ENCODE measurements around the gene ESRRG. TPM values are rescaled to one million over a fixed set of nuclear protein-coding genes. Genes with fewer than 3 reads are reported as not detected.

ESRRG gene
- total RNA-seq, 3 donors from 2014 or later = 0.58 to 1.1 (median 0.58) TPM

DNA sequence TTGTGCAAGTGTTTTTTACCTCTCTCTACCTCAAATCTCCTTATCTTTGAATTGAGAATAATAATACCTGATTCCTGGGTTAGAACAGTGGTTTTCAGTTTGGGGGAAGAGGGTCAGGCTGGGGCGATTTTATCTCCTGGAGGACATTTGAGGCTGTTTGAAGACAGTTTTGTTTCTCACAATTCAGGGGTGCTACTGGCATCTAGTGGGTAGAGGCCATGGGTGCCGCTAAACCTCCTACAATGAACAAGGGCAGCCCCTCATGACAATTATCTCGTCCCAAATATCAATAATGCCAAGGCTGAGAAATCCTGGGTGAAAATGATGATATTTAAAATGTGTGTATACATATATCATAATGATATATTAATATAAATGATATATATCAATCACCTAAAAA is 160.8 kb downstream of the ESRRG start:
- TF ChIP-seq, protein P1, sequence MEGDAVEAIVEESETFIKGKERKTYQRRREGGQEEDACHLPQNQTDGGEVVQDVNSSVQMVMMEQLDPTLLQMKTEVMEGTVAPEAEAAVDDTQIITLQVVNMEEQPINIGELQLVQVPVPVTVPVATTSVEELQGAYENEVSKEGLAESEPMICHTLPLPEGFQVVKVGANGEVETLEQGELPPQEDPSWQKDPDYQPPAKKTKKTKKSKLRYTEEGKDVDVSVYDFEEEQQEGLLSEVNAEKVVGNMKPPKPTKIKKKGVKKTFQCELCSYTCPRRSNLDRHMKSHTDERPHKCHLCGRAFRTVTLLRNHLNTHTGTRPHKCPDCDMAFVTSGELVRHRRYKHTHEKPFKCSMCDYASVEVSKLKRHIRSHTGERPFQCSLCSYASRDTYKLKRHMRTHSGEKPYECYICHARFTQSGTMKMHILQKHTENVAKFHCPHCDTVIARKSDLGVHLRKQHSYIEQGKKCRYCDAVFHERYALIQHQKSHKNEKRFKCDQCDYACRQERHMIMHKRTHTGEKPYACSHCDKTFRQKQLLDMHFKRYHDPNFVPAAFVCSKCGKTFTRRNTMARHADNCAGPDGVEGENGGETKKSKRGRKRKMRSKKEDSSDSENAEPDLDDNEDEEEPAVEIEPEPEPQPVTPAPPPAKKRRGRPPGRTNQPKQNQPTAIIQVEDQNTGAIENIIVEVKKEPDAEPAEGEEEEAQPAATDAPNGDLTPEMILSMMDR (IDR thresholded peaks at IDR 0.05) = no peak
- no peaks in the 10 kb centered on the region for H3K36me3 ChIP-seq (ENCODE audit: low read depth)
- H3K4me3 ChIP-seq = no peak overlapping the region
- no peak for DNase-seq
- intact Hi-C loops (cut with DNase I, micrococcal nuclease) = no loop called here
- no peaks in the 10 kb centered on the region for H3K9me3 ChIP-seq
- H3K4me1 ChIP-seq (ENCODE audit: low read depth) = no peaks in the 10 kb centered on the region
- ATAC-seq = no peak

GRCh38 chr1:216560527-216560926 is 162.7 kb downstream of the ESRRG start:
- TF ChIP-seq, protein P1 (IDR thresholded peaks at IDR 0.05) = no peak
- H3K9me3 ChIP-seq = no peaks in the 10 kb centered on the region
- H3K4me3 ChIP-seq = no peak overlapping the region
- ATAC-seq (no peak), DNase-seq (no peak)
- no peaks in the 10 kb centered on the region for H3K4me1 ChIP-seq (ENCODE audit: low read depth)
- intact Hi-C loops (cut with DNase I, micrococcal nuclease) = no loop called here
- no peaks in the 10 kb centered on the region for H3K36me3 ChIP-seq (ENCODE audit: low read depth)

DNA sequence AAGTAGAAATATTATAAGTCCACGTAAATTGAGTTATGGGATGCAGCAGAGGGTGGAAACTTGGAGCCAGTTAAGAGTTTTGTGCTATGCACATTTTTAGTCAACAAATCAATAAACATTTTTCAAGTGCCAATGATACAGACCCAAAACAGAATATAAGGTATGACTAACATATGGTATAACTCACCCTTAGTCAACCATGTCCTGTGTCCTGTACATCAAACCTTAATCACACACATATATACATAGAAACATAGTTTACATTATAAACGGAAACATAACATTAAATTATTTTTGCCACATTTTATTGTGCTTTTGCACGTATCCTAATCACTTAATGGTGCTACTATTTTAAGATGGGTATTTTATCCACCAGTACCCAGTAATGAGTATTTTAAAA is 163.9 kb downstream of the ESRRG start:
- no peaks in the 10 kb centered on the region for H3K4me1 ChIP-seq (ENCODE audit: low read depth)
- H3K4me3 ChIP-seq = no peak overlapping the region
- H3K9me3 ChIP-seq = no peaks in the 10 kb centered on the region
- no peaks in the 10 kb centered on the region for H3K36me3 ChIP-seq (ENCODE audit: low read depth)
- DNase-seq (no peak), ATAC-seq (no peak)
- TF ChIP-seq, protein P1 (IDR thresholded peaks at IDR 0.05) = no peak
- intact Hi-C loops (cut with DNase I, micrococcal nuclease) = no loop called here

- no peak for DNase-seq
- Histone ChIP-seq H3K4me1 (ENCODE audit: low read depth) (no peaks in the 10 kb centered on the region), H3K9me3 (no peaks in the 10 kb centered on the region), H3K4me3 (no peak overlapping the region), H3K36me3 (ENCODE audit: low read depth) (no peaks in the 10 kb centered on the region)
- TF ChIP-seq, protein P1 (IDR thresholded peaks at IDR 0.05) = no peak
- intact Hi-C loops (cut with DNase I, micrococcal nuclease) = no loop called here
- ATAC-seq = no peak
These were observed 167.6 kb downstream of the ESRRG start for GRCh38 chr1:216555653-216556052.

DNA sequence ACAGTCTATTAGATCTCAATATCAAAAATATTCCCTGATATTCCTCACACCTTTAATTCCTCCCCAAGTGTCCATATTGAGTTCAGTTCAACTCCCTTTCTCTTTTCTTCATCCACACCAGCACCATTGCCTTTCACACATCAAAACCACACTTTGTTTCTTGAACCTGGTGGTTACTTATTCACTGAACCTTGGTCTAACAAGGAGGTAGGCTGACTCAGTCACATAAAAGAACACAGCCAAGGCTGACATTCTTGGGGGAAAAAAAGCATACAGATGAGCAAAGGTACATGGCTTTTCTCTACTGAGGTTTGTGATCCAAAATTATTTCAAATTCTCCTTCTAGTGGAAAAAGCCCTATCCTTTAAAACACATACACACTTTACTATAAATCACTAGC is 168.3 kb downstream of the ESRRG start:
- intact Hi-C loops (cut with DNase I, micrococcal nuclease) = no loop called here
- DNase-seq (no peak), ATAC-seq (no peak)
- no peaks in the 10 kb centered on the region for H3K9me3 ChIP-seq
- no peaks in the 10 kb centered on the region for H3K4me1 ChIP-seq (ENCODE audit: low read depth)
- TF ChIP-seq, protein P1 (IDR thresholded peaks at IDR 0.05) = no peak
- no peaks in the 10 kb centered on the region for H3K36me3 ChIP-seq (ENCODE audit: low read depth)
- H3K4me3 ChIP-seq = no peak overlapping the region

DNA sequence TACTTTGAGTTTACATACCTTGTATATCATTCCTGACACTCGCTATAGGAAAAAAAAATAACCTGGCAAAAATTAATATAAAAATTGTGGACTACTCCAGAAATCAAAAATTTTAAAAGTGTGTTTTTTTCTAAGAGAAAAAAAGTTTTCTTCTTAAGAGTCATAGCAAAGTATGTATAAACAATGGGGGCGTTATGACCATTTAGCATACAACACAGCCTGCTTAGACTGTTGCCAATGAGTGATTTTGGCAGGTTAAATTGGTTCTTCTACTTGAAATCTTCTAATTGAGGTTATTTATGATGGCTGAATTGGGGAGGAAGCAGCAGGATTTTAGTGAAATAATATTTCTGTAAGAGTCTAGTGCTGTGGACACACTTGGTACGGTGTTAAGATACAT is 169.5 kb downstream of the ESRRG start:
- DNase-seq (no peak), ATAC-seq (no peak)
- H3K4me3 ChIP-seq = no peak overlapping the region
- TF ChIP-seq, protein P1 (IDR thresholded peaks at IDR 0.05) = no peak
- no peaks in the 10 kb centered on the region for H3K9me3 ChIP-seq
- H3K36me3 ChIP-seq (ENCODE audit: low read depth) = no peaks in the 10 kb centered on the region
- intact Hi-C loops (cut with DNase I, micrococcal nuclease) = no loop called here
- no peaks in the 10 kb centered on the region for H3K4me1 ChIP-seq (ENCODE audit: low read depth)
